Muscle of arm (tissue), 12 donors: Measurements from ENCODE around the gene MADCAM1. TPM values are rescaled to one million over a fixed set of nuclear protein-coding genes. Genes with fewer than 3 reads are reported as not detected.

Experiments
- DNase-seq: peaks from one replicate; pipeline ENCODE4 v3.0.0-alpha.2; 2013
- polyA plus RNA-seq, 12 donors: library from polyadenylated mRNA; unstranded; fragments of 120-200 nt; gene quantifications; one replicate each; pipeline ENCODE4 v1.2.1, GENCODE V29; 2013; ENCODE audit not compliant: insufficient read length in 12 of 12

The MADCAM1 gene
- polyA plus RNA-seq, 12 donors = 3.8 to 24.5 (median 7.3) TPM; not detected in 1

- peak; percentile 77 for DNase-seq
Observed at GRCh38 chr19:507286-508203, 11.3 kb downstream of the MADCAM1 start, which contains the start of gene TPGS1. Gene TPGS1, plus strand, starts transcription at chr19:507497. Its CDS starts 10 bp downstream, at chr19:507507.

- no peak for DNase-seq
Observed at GRCh38 chr19:508204-509150, 12.2 kb downstream of the MADCAM1 start.

GRCh38 chr19:510606-511100 lies 14.4 kb downstream of the MADCAM1 start:
- DNase-seq = peak; percentile 78

GRCh38 chr19:511101-511851 lies 15.0 kb downstream of the MADCAM1 start:
- no peak for DNase-seq

- no peak for DNase-seq
Observed at GRCh38 chr19:512547-513365, 16.5 kb downstream of the MADCAM1 start.

GRCh38 chr19:513368-514165 lies 17.3 kb downstream of the MADCAM1 start:
- DNase-seq = no peak

- DNase-seq = no peak
Observed at GRCh38 chr19:514166-514663, 17.9 kb downstream of the MADCAM1 start.

GRCh38 chr19:517721-518597 lies 21.7 kb downstream of the MADCAM1 start:
- peak; percentile 92 for DNase-seq

- DNase-seq = no peak
Observed at GRCh38 chr19:518598-519231, 22.4 kb downstream of the MADCAM1 start.

- no peak for DNase-seq
Observed at GRCh38 chr19:519449-519865, 23.2 kb downstream of the MADCAM1 start.

- no peak for DNase-seq
Observed at GRCh38 chr19:522726-523125, 26.4 kb downstream of the MADCAM1 start.

- no peak for DNase-seq
Observed at GRCh38 chr19:524062-524674, 27.9 kb downstream of the MADCAM1 start.

- no peak for DNase-seq
Observed at GRCh38 chr19:525029-525428, 28.7 kb downstream of the MADCAM1 start.

- DNase-seq = no peak
Observed at GRCh38 chr19:525857-526419, 29.7 kb downstream of the MADCAM1 start.

GRCh38 chr19:530134-531008 lies 34.1 kb downstream of the MADCAM1 start:
- DNase-seq = no peak
